8988T (cell line): ENCODE results near the gene PSMA2.

Experiments
- DNase-seq: peaks from one replicate; pipeline ENCODE4 v3.0.0; 2011

Gene PSMA2

DNA sequence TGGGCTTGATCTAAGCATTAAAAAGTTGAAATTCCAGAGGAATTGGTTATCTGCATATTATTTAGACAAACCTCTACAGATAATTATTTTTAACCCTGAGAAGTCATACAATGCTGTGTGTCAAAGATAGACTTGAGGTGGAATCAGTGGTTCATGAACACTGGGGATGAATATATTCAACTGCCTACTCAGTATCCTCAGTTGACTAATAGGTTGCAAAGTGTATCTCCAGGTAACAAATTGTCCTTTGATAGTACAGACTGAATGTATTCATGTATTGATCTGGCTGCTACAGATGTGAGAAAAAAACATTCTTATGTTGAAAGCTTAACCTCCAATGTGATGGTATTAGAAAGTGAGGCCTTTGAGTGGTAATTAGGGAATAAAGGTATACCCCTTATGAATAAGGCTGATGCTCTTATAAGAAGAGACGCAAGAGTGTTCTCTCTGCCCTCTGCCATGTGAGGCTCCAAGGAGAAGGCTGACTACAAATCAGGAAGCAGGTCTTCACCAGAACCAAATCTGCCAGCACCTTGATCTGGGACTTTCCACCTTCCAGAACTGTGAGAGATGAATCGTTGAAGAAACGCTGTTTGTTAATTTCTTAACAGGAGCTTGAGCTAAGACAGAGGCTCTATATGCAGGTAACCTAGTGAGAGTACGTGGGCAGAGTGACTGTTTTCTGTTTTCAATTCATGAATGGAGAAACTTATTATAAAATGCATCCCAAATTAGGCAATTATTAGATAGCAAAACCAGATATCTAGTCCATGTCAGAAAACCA is 7.7 kb upstream of the PSMA2 start:
- no peak for DNase-seq

DNA sequence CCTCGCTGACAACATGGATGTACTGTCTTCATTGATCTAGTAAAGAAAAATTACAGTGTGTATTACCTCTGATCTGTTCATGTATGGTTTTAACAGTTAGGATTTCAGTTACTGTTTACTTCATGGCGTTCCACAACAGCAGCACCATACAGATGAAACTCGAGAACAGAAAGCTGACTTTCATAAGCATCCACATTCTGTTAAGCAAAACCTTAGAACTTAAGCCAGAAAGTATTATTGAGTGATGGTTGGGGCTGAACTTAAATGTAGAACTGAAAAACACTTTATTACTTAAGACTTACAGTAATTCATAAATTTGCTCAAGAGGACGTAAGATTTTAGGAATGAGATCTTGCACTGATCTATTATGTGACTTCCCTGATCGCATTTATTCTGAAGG is 3.9 kb upstream of the PSMA2 start:
- DNase-seq = no peak

DNA sequence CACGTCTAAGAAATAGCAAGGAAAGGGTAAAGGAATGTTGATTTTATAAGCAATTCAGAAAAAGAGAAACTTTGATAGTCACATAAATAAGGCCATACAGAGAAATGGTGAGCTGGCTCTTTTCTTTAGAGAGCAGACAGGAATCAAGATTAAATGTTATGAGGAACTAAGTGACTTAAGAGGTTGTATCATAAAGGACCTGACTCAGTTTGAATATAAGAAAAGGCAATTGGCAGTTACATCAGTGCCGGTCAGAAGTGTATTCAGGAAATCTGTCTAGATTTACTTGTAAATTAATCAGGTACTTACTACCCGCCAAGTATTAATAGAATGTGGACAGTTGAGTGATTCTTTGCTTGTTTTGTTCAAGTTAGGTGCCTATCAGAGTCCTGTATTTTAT is 2.3 kb upstream of the PSMA2 start:
- no peak for DNase-seq

DNA sequence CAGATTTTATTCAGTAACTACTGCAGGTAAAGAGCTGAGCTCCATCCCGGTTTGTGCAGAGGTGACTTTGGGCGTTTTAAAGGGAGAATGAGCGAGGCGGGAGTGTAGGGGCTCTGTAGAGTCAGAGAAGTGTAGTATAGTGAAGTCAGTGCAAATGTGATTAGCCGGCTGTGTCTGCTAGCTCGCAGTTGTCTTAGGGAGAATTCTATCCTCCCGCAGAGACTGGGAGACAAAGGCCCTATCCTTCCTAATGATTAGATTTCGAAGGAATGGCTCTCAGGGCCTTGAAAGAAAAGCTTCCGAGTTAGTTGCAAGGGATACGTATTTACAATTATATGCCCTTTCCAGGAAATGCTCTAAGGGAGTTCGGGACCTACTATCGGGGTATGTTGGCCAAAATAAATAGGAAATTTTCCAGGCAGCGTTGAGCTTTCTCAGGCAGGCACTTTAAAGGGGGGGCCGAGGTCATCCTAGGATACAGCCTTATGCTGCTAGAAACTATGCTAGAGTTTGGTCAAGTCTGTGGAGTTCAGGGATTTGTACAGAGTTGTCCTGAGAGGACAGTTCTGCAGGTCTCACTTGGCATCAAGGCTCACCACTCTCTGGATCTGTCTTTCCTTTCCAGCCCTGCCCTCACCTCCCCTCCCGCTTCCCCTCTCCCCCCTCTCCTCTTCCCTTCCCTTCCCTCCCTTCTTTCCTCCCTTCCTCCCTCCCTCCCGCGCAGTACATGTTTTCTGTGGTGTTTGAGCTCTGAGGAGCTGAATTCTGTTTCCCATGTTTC is 1.0 kb upstream of the PSMA2 start:
- no peak for DNase-seq

GRCh38 chr7:42931447-42931833 is 534 bp downstream of the PSMA2 start:
- no peak for DNase-seq

DNA sequence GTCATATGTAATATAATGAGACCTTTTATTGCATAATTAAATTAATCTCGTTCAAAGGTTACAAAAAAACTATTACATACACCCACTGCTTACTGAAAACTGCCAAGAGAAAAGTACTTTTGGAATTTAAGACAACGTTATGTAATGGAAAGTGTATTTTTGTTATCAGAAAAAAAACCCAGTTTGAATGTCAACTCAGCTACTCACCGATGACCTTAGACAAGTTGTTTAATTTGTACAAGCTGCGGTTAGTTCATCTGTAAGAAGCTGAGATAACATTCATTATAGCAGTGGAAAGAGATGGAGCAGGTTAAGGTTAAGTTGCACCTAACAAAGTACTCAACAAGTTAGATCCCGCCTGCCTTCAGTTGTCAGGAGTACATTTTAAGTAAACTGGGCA is 1.1 kb downstream of the PSMA2 start:
- no peak for DNase-seq

GRCh38 chr7:42929449-42929848 is 2.5 kb downstream of the PSMA2 start:
- DNase-seq = no peak

- DNase-seq = no peak
Measured at GRCh38 chr7:42928754-42929153, 3.2 kb downstream of the PSMA2 start.

DNA sequence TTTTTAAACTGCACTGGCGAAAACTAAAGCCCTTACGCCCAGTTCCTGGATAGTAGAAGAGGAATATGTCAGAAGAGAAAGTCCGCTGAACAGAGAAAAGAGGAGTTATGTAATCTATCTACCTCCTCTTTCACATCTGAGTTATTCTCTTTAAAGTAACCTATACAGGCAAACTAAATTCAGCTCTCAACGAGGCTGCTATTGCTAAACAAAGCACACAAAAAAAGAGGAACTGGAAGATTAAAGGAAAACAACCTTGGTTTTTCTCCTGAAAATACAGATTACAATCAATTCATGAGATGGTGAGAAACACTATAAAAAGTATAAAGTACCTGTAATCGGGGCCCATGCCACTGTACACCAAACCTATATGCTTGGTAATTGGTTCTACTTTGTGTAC is 5.8 kb downstream of the PSMA2 start:
- DNase-seq = no peak

- no peak for DNase-seq
Measured at GRCh38 chr7:42925630-42926029, 6.3 kb downstream of the PSMA2 start.

DNA sequence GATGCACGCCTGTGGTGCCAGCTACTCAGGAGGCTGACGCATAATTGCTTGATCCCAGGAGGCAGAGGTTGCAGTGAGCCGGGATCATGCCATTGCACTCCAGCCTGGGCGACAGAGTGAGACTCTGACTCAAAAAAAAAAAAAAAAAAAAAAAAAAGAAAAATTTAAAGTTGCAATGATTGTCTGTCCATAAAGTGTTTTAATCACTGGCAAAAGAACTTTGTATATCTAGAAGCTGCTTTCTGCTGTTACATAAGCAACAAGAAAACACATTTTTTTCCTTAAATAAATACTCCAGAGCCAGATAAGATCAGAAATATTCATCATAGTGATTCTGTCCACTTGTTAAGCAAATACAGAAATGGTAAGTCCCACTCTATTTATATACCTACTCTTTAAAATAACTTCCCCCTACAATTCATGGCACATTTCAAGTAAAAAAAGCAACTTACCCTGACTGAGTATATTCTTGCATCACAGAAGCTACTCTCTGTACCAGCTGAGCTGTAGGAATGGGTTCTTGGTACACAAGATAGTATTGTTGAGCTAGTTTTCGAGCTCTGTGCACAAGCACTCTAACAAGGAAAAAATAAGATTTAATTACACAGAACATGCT is 7.6 kb downstream of the PSMA2 start:
- no peak for DNase-seq

DNA sequence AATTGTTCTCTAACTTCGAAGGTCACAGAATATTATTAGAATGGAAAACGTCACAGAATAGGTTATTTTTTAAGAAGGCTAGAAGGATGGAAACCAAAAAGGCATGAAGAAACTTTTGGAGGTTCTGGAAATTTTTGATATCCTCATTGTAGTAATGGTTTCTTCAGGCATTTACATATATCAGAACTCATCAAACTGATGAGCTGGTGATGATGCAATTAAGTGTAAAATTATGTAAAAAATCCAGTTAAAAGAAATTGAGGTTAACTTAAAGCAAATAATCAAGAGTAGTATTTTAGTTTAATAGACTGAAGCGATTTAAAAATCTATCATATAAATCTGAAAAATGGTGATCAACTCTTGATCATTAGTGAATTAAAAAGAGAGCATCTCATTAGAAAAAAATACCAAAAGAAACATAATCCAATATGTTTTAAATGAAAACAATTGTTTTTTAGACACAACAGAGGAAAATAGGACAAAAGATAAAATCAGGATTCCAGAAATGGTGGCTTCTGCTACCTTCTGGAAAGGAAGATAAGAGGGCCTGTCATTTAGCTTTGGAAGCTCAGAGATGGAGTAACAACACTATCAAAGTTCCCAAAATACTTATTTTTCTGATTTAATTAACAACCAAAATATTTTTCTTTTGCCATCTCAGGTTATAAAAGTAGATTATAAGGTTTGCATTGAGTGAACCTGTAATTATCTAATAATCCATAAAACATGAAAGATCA is 9.8 kb downstream of the PSMA2 start:
- no peak for DNase-seq

GRCh38 chr7:42915356-42915755 is 16.6 kb downstream of the PSMA2 start:
- DNase-seq = no peak

GRCh38 chr7:42914421-42915045 is 17.4 kb downstream of the PSMA2 start:
- no peak for DNase-seq

GRCh38 chr7:42914009-42914408 is 18.0 kb downstream of the PSMA2 start:
- no peak for DNase-seq

DNA sequence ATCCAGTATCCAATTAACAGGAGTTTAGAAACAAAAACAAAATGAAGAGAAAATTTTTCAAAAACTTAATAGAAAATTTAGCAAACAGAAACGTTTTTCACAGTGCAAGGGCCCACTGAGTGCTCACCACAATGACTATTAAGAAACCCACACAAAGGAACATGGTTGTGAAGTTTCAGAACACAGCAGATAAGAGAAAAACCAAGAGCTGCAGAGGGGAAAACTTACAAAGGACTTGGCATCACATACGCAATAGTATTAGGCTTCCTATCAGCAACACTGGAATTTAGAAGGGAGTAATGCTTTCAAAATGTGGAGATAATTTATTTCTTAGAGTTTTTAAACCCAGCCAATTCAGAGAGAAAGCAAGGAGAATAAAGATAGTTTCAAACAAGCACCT is 18.4 kb downstream of the PSMA2 start:
- DNase-seq = no peak

DNA sequence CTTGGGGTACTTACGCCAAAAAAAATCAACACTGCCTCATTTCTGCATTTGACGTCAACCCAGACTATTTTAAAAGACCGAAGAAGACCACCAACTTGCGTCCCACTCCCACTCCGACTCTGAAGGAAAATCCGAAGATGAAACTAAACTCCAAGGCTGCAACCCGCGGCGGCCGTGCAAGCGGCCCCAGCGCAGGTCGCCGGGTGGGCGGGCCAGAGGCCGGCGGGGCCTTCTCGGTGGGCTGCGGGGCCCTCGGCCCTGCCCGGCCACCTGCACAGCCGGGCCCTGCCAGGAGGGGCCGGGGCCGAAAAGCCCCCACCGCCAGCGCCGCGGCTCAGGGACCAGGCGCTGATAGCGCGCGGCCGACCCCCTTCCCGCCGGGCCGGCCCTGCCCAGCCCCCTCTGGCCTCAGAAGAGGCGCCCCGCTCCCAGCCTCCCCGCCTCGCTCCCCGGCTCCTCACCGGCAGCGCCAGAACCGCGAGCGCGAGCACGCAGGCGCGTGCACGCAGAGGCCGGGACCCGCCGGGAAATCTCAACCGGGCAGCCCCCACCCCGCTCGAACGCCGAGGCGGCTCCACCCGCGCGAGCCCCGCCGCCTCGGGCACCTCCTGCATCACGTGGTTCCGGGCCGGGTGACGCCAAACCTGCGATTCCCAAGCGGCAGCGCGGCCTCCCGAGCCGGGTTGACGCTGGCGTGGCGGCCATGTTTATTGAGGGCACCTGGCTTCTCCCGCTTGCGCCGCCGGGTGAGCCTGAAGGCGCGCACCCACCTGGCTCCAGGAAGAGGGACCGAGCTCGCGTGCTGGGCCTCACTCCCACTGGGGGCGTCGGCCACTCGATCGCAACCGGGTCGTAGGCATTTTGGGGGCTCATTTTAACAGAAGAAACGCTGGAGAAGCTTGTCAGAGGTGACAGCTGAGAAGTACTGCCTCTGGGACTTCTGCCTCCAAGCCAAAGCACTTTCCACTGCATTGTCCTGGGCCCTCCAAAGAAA is 20.2 kb downstream of the PSMA2 start, which contains the start of gene C7orf25:
TSS of gene C7orf25 (minus strand) at position 617 of the 994 bp plus-strand sequence. CDS start 1,170 bp downstream, outside the sequence.
- peak; percentile 63 for DNase-seq

DNA sequence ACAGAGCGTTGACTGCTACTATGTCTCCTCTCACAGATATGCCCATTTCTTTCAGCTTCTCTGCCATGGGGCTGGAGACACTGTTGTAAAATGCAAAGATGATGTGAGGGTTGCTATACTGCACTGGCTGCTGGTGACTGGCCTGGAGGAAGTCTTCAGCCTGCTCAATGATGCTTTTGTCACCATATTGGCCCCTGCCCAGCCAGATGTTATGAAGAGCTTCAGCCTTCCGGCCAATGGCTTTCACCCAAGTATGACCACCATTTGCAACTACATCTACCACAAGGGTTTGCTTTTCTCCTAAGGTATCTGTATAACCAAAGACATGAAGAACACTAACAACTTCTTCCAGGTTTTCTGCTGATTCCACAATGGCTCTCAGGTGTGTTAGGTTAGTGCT is 21.7 kb downstream of the PSMA2 start:
- no peak for DNase-seq

- no peak for DNase-seq
Measured at GRCh38 chr7:42907316-42907715, 24.7 kb downstream of the PSMA2 start.

GRCh38 chr7:42906181-42906580 is 25.8 kb downstream of the PSMA2 start:
- DNase-seq = no peak

DNA sequence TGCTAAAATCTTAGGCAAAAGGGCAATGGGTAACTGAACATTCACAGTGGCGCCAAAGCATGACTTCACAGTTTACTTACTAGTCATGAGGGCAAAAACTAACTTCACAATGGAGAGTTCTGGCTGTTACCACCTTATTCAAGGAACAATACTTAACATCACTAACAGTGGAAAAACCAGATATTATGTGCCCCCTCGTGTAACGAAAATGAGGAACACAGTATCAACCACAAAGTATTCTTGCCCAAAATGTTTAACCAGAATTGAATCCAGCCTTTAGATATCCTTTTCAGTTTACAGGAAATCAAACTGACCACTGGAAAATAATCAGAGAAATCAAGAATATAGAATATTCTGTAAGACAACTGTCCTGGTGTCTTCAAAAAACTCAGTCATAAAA is 29.6 kb downstream of the PSMA2 start:
- DNase-seq = no peak
